Naive B cell (primary cell): ENCODE measurements around the gene ULBP2. TPM values are rescaled to one million over a fixed set of nuclear protein-coding genes. Genes with fewer than 3 reads are reported as not detected.
"Not testable (repeated sequence)": the region's sequence is repeated elsewhere in the genome, so short reads cannot be mapped to it uniquely, and the experiment has no call there.

ENCODE experiments used
- ATAC-seq, 2 donors: fragments of 150-1000 bp; cut with Tn5 transposase; 2 replicates each; pipeline ENCODE4 v1.10.0; 2021; ENCODE audit warnings: low read depth in 2 of 2, mild to moderate bottlenecking in 2 of 2, moderate library complexity in 2 of 2
- DNase-seq: peaks from one replicate; pipeline ENCODE4 v3.0.0; 2022
- H3K27ac Mint-ChIP-seq, 6 donors: one replicate each; pipeline ENCODE4 v1.8.0; 2020 to 2022; ENCODE audit warnings: mild to moderate bottlenecking in 6 of 6, mixed read lengths in 6 of 6, moderate library complexity in 5 of 6, inconsistent platforms in 2 of 6
- H3K27me3 Mint-ChIP-seq, 3 donors: one replicate each; pipeline ENCODE4 v1.8.0; 2021 to 2022; ENCODE audit warnings: mixed read lengths in 3 of 3, mild to moderate bottlenecking in 1 of 3
- H3K36me3 Mint-ChIP-seq, 2 donors: one replicate each; pipeline ENCODE4 v1.8.0; 2020 to 2022; ENCODE audit warnings: mixed read lengths in 2 of 2, inconsistent platforms in 1 of 2, mild to moderate bottlenecking in 1 of 2
- H3K4me1 Mint-ChIP-seq, 3 donors: one replicate each; pipeline ENCODE4 v1.8.0; 2020 to 2022; ENCODE audit warnings: mixed read lengths in 3 of 3, inconsistent platforms in 1 of 3, mild to moderate bottlenecking in 1 of 3, moderate library complexity in 1 of 3
- H3K4me3 Mint-ChIP-seq, 8 donors: one replicate each; pipeline ENCODE4 v1.8.0; 2020 to 2022; ENCODE audit warnings: mild to moderate bottlenecking in 8 of 8, mixed read lengths in 8 of 8, moderate library complexity in 8 of 8, inconsistent platforms in 2 of 8
- H3K9me3 Mint-ChIP-seq, 7 donors: one replicate each; pipeline ENCODE4 v1.8.0; 2020 to 2022; ENCODE audit warnings: mixed read lengths in 7 of 7, mild to moderate bottlenecking in 5 of 7, inconsistent platforms in 2 of 7, moderate library complexity in 1 of 7
- polyA plus RNA-seq, 6 donors: library from polyadenylated mRNA; unstranded; fragments of 300-500 nt; fragmentation: Illumina TruSeq; gene quantifications; one replicate each; pipeline ENCODE4 v1.2.3, GENCODE V29; 2021; ENCODE audit warnings: low read depth in 6 of 6

The ULBP2 gene
- polyA plus RNA-seq, 6 donors from 2014 or later: not detected

DNA sequence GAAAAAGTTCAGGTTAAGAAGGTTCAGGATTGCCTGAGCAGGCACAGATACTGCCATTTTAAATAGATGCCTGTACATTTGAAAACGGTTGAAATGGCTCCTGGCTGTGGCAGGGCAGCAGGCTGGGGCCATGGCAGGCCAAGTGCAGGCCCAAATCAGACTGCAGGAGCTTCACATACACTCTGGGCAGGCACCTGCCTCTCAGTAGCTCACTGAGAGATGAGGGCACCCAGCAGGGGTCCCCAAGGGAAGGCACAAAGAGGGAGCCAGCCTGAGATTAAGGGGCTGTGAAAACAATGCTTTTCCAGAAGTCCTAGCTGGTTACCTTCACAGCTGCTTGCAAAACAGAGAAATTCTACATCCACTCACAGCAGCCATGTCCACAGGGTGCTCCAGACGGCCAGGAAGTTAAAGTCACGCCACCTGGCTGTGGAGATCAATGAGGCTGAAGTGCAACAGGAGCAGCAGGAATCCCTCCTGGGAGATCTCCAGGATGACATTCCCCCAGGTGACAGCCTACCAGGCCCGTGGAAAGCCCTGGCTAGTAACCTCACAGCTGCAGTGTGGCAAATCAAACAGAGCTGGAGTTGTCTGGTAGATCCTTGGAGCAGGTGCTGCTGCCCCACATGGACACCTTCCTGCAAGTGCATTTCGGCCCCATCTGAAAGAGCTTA is 37.7 kb upstream of the ULBP2 start:
- Mint-ChIP-seq H3K27me3 (peaks cover 20 to 41% (median 38%) of the 10 kb centered on the region in 3 donors), H3K36me3 (peaks cover 7 to 18% of the 10 kb centered on the region in 2 donors), H3K4me1 (no peaks in the 10 kb centered on the region), H3K4me3 (no peak overlapping the region), H3K27ac (no peak overlapping the region), H3K9me3 (peaks cover 5 to 21% (median 16%) of the 10 kb centered on the region in 7 donors)
- DNase-seq (no peak), ATAC-seq (no peak)

DNA sequence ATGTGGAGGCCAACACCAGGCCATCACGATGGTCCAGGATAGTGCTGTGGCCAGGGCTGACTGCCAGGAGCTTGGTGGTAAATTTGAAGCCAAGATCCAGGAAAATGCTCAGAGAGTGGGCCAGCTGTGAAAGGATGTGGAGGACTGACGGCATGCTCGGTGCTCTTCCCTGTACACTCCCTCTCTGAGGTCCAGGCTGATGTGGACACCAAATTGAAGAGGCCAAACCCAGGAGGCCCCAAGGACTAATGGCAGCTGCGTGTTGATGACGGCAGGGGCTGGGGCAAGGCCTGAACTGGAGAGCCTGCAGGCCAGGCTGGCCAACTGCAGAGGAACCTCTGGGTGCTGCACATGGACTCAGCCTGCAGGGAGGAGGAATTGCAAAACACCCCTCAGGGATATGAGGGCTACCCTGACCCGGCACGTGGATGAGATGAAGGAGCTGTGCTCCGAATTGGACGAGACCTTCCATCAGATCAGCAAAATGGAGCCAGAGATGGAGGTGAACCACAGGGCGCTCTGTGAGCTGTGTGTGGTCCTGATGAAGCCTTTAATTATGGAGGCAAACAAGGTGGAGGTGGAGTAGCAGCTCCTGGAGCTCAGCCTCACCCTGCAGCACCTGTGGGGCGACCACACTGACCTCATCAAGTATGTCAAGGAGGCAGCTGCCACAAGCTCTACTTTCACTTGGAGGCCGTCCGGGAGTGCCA is 37.0 kb upstream of the ULBP2 start:
- peaks cover 20 to 41% (median 34%) of the 10 kb centered on the region in 3 donors for H3K27me3 Mint-ChIP-seq
- H3K36me3 Mint-ChIP-seq: peaks cover 7 to 18% of the 10 kb centered on the region in 2 donors
- H3K4me1 Mint-ChIP-seq: no peaks in the 10 kb centered on the region
- H3K27ac Mint-ChIP-seq: no peak overlapping the region
- peaks cover 5 to 26% (median 16%) of the 10 kb centered on the region in 7 donors for H3K9me3 Mint-ChIP-seq
- no peak overlapping the region for H3K4me3 Mint-ChIP-seq
- DNase-seq (no peak), ATAC-seq (no peak)

DNA sequence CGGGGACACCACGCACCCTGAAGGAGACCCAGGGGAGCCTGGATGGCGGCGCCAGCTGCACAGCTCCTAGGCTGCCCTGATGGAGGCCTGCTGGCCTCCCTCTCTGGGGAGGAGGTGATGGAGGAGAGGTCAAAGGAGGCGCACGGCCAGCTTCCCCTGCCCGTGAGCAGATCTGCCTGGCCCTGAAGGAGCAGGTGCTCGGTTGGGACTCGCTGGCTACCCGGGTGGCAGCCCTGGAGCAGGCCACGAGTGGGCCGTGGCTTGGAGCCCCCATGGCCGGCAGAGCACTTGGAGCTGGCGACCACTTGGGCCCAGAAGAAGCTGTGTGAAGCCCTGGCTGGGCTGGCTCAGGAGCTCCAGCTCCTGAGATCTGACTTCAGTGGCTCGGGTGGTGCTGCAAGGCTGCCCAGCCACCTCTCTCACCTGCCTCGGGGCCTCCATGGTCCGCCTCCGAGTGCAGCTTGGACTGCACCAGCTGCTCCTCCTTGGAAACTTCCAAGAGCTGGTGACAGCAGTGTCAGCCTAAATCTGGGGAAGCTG is 36.4 kb upstream of the ULBP2 start:
- Mint-ChIP-seq H3K27me3 (peaks cover 22 to 47% (median 33%) of the 10 kb centered on the region in 3 donors), H3K27ac (no peak overlapping the region), H3K9me3 (peaks cover 5 to 26% (median 16%) of the 10 kb centered on the region in 7 donors), H3K4me1 (no peaks in the 10 kb centered on the region), H3K36me3 (peaks cover 7 to 18% of the 10 kb centered on the region in 2 donors), H3K4me3 (no peak overlapping the region)
- ATAC-seq (no peak), DNase-seq (no peak)

DNA sequence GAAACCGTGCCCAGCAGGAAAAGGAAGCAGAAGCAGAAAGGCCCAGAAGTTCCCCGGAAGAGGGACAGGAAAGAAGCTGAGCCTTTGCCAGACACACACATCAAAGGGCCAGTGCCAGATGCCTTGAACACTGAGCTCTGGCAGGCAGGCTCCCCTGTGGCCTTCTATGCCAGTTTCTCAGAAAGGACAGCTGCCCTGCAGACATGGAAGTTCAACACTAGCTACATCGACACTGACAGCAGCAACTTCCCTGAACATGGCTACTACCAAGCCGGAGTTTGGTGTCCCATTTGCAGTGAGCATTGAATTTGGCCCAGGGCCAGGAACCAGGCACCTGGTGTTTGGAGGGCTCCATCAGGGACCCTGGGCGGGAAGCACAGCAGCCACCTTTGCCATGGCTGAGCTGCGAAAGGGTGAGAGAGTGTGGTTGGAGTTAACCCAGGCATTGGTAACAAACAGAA is 35.9 kb upstream of the ULBP2 start:
- no peak overlapping the region for H3K4me3 Mint-ChIP-seq
- H3K27me3 Mint-ChIP-seq: peaks cover 25 to 52% (median 38%) of the 10 kb centered on the region in 3 donors
- no peaks in the 10 kb centered on the region for H3K4me1 Mint-ChIP-seq
- peaks cover 5 to 26% (median 16%) of the 10 kb centered on the region in 7 donors for H3K9me3 Mint-ChIP-seq
- no peak for ATAC-seq
- H3K27ac Mint-ChIP-seq: no peak overlapping the region
- H3K36me3 Mint-ChIP-seq: peaks cover 7 to 18% of the 10 kb centered on the region in 2 donors
- DNase-seq: no peak

DNA sequence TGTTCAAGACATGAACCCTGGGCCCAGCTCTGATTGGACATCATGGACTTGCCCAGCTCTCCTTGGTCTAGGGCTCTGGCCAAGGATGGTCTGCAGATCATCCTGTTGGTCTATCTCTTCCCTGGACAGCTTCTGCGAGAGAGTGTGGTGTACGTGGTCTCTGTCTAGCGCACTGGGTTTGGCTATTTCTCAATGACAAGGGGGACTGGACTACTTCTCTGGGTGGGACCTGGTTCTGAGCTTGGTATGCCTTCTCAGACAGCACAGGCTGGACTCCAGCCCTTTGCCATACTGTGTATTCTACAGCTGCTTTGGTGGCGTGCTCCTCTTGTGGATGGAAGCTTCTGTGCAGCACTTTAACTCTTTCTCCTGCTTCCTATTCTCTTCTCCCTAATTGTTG is 35.4 kb upstream of the ULBP2 start:
- DNase-seq (no peak), ATAC-seq (no peak)
- peaks cover 7 to 18% of the 10 kb centered on the region in 2 donors for H3K36me3 Mint-ChIP-seq
- H3K27ac Mint-ChIP-seq: no peak overlapping the region
- no peaks in the 10 kb centered on the region for H3K4me1 Mint-ChIP-seq
- H3K4me3 Mint-ChIP-seq: no peak overlapping the region
- H3K27me3 Mint-ChIP-seq: peaks cover 29 to 56% (median 42%) of the 10 kb centered on the region in 3 donors
- H3K9me3 Mint-ChIP-seq: peaks cover 5 to 26% (median 16%) of the 10 kb centered on the region in 7 donors

DNA sequence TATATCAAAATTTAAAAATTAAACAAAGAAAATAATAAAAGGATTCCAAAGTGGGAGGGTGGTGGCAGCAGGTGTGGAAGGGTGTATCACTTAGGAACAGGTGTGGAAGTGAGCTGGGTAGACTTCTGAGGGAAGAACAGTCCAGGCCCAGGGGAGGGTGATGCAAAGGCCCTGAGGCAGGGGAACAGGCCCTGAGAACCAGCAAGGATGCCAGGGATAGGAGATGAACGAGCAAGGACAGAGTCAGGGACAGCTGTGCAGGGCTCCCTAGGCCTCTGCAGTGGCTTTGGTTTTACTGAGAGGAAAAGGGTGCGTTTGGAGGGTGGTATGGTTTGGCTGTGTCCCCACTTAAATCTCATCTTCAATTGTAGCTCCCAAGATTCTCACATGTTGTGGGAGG is 34.5 kb upstream of the ULBP2 start:
- no peaks in the 10 kb centered on the region for H3K4me1 Mint-ChIP-seq
- H3K27me3 Mint-ChIP-seq: peaks cover 22 to 60% (median 45%) of the 10 kb centered on the region in 3 donors
- H3K9me3 Mint-ChIP-seq: peaks cover 5 to 26% (median 16%) of the 10 kb centered on the region in 7 donors
- ATAC-seq (no peak), DNase-seq (no peak)
- peaks cover 7 to 18% of the 10 kb centered on the region in 2 donors for H3K36me3 Mint-ChIP-seq
- no peak overlapping the region for H3K27ac Mint-ChIP-seq
- no peak overlapping the region for H3K4me3 Mint-ChIP-seq

DNA sequence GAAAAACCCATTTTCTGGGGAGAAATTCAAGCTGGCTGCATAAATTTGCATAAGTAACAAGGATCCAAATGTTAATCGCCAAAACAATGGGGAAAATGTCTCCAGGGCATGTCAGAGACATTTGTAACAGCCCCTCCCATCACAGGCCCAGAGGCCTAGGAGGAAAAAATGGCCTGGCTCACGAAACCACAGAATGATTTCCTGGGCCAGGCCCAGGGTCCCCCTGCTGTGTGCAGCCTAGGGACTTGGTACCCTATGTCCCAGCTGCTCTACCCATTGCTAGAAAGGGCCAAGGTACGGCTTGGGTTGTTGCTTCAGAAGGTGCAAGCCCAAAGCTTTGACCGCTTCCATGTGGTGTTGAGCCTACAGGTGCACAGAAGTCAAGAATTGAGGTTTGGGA is 33.3 kb upstream of the ULBP2 start:
- not testable (repeated sequence) for H3K4me3 Mint-ChIP-seq, ATAC-seq, H3K4me1 Mint-ChIP-seq, H3K27ac Mint-ChIP-seq, DNase-seq
- peaks cover 5 to 28% (median 16%) of the 10 kb centered on the region in 7 donors for H3K9me3 Mint-ChIP-seq
- peaks cover 23 to 67% (median 49%) of the 10 kb centered on the region in 3 donors for H3K27me3 Mint-ChIP-seq
- peaks cover 7 to 18% of the 10 kb centered on the region in 2 donors for H3K36me3 Mint-ChIP-seq

DNA sequence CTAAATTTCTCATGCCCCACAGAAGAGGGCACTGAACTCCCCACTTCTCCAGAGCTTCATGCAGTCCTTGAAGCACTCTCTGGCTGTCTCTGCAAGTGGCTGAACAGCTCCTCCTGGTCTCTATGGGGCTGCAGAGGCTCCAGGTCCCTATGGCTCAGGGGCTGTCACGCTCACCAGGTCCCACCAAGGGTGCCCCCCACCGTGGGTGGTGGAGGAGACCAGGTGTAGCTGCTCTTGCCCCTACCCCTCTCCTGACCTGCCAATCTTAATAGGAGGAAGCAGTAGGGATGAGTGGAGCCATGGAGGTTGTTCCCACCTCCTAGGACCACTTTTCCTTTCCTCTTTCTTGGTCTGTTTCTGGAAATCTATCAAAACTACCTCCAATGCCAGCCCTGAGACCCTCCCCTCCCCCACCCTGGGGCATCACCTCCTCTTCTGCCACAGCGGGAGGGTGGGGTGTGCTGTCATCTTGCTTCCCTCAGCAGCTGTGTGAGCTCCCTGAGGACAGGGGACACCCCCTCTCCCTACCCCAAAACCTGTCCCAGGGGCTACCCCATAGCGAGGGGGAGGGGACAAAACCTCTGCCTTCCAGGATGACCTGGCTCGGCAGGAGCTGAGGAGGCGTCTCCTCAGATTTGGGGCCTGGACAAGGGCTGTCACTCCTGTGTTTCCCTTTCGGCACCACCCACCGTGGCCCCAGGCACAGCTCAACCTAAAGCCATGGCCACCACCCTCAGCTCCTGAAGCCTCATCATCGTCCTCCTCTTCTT is 31.9 kb upstream of the ULBP2 start:
- no peak for DNase-seq
- no peak for ATAC-seq
- H3K9me3 Mint-ChIP-seq: peaks cover 5 to 28% (median 16%) of the 10 kb centered on the region in 7 donors
- peaks cover 35 to 69% (median 52%) of the 10 kb centered on the region in 3 donors for H3K27me3 Mint-ChIP-seq
- H3K27ac Mint-ChIP-seq: no peak overlapping the region
- H3K36me3 Mint-ChIP-seq: peaks cover 7 to 18% of the 10 kb centered on the region in 2 donors
- H3K4me1 Mint-ChIP-seq: no peaks in the 10 kb centered on the region
- no peak overlapping the region for H3K4me3 Mint-ChIP-seq

DNA sequence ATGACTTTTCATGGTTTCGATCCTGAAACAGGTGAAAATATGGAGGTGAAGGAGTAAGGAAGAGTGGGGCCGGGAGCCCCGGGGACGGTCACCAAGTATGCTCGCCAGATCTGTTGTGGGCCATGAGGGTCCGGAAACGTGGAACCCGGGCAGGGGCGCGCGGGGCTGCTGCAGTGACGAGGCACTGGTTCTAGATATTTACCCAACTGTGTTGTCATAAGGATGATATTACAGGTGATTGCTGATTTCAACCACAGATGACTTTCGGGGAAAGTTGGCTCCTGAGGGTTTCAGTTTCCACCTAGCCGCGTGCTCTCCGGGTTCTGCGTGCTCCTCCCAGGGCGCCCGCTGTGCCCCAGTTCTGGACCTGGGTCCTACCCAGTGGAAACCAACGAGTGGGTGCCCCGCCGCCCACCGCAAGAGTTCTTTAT is 31.1 kb upstream of the ULBP2 start:
- ATAC-seq (no peak), DNase-seq (no peak)
- no peak overlapping the region for H3K27ac Mint-ChIP-seq
- H3K4me1 Mint-ChIP-seq: no peaks in the 10 kb centered on the region
- H3K9me3 Mint-ChIP-seq: peaks cover 5 to 28% (median 16%) of the 10 kb centered on the region in 7 donors
- H3K27me3 Mint-ChIP-seq: peaks cover 39 to 63% (median 48%) of the 10 kb centered on the region in 3 donors
- H3K4me3 Mint-ChIP-seq: no peak overlapping the region
- peaks cover 7 to 18% of the 10 kb centered on the region in 2 donors for H3K36me3 Mint-ChIP-seq

DNA sequence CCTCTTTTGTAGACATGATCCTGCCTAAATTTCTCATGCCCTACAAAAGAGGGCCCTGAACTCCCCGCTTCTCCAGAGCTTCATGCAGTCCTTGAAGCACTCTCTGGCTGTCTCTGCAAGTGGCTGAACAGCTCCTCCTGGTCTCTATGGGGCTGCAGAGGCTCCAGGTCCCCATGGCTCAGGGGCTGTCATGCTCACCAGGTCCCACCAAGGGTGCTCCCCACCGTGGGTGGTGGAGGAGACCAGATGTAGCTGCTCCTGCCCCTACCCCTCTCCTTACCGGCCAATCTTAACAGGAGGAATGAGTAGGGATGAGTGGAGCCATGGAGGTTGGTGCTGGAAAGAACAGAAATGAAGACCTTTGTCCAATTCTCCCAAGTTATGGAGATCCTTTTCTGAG is 29.1 kb upstream of the ULBP2 start:
- not testable (repeated sequence) for ATAC-seq, DNase-seq, H3K36me3 Mint-ChIP-seq, H3K4me1 Mint-ChIP-seq, H3K4me3 Mint-ChIP-seq, H3K27ac Mint-ChIP-seq
- Mint-ChIP-seq H3K27me3 (peaks cover 36 to 63% (median 46%) of the 10 kb centered on the region in 3 donors), H3K9me3 (peaks cover 5 to 23% (median 14%) of the 10 kb centered on the region in 7 donors)

DNA sequence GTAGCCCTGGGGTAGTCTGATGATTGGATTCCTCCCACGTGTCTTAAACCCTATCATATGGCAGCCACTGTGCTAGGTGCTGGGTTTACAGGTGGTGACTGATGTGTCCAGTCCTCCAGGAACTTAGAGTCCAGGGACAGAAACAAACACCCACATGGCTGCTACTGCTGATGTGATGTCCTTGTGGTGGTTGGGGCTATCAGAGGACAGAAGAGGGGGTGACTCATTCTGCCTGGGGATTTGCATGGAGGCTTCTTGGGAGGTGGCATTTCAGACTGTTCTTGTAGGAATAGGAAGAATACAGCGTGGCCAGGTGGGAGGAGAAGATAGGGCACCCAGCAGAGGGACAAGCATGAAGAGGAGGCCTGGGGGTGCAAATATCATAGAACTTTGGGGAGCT is 28.7 kb upstream of the ULBP2 start:
- ATAC-seq (no peak), DNase-seq (no peak)
- peaks cover 2 to 3% of the 10 kb centered on the region in 2 donors for H3K36me3 Mint-ChIP-seq
- H3K4me1 Mint-ChIP-seq: no peaks in the 10 kb centered on the region
- peaks cover 2 to 19% (median 10%) of the 10 kb centered on the region in 7 donors for H3K9me3 Mint-ChIP-seq
- peaks cover 36 to 64% (median 50%) of the 10 kb centered on the region in 3 donors for H3K27me3 Mint-ChIP-seq
- H3K27ac Mint-ChIP-seq: no peak overlapping the region
- H3K4me3 Mint-ChIP-seq: no peak overlapping the region

DNA sequence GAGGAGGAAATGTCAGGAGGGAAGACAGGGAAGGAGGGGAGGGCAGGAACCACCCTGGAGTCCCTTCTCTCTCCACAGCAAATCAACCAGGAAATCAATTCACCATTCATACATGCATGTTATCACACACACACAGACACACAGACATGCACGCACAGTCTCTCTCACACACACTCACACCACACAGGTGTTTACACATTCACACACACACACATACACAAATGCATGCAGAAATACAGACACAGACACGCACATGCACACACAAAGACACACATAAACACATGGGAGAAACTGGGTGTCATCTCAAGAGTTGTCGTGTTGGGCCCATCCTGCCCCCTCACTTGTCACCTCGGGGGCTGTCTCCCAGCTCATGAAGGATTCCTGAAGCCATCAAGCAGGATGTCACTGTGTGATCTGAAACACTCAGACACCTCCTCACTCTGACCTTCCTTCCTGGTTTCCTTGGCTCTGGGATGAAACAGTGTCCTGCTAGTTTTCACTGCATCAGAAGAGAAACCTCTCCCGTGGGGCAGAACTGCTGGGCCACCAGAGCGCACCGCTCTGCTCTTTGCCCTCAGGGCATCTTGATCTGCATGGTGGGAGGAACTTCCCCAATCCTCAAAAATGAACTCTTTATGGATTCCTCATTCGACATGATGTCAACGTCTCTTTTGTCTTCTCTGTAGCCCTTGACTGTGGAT is 28.1 kb upstream of the ULBP2 start:
- no peaks in the 10 kb centered on the region for H3K36me3 Mint-ChIP-seq
- ATAC-seq (no peak), DNase-seq (no peak)
- H3K27me3 Mint-ChIP-seq: peaks cover 39 to 68% (median 56%) of the 10 kb centered on the region in 3 donors
- no peaks in the 10 kb centered on the region for H3K4me1 Mint-ChIP-seq
- peaks cover 0 to 13% (median 7%) of the 10 kb centered on the region in 7 donors for H3K9me3 Mint-ChIP-seq
- no peak overlapping the region for H3K4me3 Mint-ChIP-seq
- H3K27ac Mint-ChIP-seq: no peak overlapping the region
